Amygdala (tissue), 56 donors: Measurements from ENCODE around the gene PRKAR2B.
"Not testable (repeated sequence)": the region's sequence is repeated elsewhere in the genome, so short reads cannot be mapped to it uniquely, and the experiment has no call there.

Experiments used
- DNase-seq, 56 donors: peaks; one replicate each; lab custom pipeline; 2025; lab: John Stamatoyannopoulos, UW

PRKAR2B gene

DNA sequence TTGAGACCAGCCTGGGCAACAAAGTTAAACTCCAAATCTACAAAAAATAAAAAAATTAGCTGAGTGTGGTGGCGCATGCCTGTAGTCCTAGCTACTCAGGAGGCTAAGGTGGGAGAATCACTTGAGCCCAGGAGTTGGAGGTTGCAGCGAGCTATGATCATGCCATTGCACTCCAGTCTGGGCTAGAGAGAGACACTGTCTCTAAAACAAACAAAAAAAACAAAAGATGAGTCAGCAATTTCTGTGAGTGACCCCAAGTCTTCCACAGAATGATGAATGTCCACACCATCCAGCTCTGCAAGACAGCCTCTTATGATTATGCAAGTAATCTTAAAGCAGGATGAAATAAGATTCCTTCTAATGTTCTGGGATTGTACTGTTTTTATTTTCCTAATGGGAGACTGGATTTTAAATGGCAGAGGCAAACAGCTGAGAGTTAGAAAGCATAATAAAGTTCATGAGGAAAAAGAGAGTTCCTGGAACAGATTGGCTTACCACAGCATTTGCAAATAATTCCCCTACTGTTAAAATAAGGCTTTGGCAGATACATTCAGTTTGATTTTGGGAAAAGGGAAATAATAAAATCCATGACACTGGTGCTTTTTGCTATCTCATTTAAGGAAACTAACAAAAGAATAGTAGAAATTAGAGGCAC, 18.9 kb upstream of the PRKAR2B start:
- no peak for DNase-seq

GRCh38 chr7:107026166-107026565, 18.3 kb upstream of the PRKAR2B start:
- DNase-seq = no peak

DNA sequence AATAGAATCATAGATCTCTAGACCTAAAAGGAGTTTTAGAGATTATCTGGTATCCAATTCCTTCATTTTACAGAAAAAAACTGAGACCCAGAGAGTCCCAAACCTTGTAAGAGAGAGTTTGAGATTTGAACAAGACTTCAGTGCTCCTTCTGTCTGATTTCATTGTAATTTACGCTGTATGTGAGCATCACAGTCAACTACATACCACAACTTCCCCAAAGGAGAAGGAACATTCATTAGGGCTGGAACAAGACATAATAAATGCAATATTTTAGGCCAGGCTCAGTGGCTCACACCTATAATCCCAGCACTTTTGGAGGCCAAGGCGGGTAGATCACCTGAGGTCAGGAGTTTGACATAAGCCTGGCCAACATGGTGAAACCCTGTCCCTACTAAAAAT, 17.3 kb upstream of the PRKAR2B start:
- DNase-seq = no peak

GRCh38 chr7:107029061-107029763, 15.3 kb upstream of the PRKAR2B start:
- DNase-seq = peak in 1 of 56 donors; percentile 3

GRCh38 chr7:107029764-107030286, 14.7 kb upstream of the PRKAR2B start:
- no peak for DNase-seq

- no peak for DNase-seq
Observed at GRCh38 chr7:107032050-107032449, 12.5 kb upstream of the PRKAR2B start.

GRCh38 chr7:107032720-107033438, 11.6 kb upstream of the PRKAR2B start:
- no peak for DNase-seq

DNA sequence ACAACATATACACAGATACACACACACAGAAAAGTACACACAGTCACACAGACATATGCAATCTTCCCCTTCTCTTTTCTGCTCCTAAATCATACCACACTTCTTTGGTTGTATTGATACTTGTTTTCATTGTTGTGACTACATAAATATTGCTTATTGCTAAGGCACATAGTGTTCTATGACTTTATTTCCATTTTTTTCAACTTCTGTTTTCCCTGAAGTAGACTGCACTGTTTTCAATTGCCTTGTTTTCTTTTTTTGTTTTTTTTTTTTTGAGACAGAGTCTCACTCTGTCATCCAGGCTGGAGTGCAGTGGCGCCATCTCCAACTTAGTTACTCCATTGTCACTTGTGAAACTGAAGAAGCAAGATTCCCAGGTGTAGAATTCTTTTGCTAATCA, 10.0 kb upstream of the PRKAR2B start:
- no peak for DNase-seq

DNA sequence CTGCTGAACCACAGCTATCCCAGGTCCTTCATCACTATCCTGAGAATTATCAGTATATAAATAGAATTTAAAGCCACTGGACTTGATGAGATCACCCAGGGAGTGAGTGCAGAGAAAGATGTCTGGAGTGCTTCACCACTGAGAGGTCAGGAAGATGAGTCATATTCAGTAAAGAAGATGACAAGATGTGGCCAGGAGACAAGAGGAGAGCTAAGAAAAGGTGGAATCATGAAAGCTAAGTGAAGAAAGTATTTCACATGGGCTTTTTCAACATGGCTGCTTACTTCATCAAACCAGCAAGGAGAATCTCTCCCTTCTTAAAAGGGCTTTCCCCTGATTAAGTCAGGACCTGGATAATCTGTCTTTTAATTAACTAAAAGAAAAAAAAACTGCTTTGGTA, 9.1 kb upstream of the PRKAR2B start:
- no peak for DNase-seq

DNA sequence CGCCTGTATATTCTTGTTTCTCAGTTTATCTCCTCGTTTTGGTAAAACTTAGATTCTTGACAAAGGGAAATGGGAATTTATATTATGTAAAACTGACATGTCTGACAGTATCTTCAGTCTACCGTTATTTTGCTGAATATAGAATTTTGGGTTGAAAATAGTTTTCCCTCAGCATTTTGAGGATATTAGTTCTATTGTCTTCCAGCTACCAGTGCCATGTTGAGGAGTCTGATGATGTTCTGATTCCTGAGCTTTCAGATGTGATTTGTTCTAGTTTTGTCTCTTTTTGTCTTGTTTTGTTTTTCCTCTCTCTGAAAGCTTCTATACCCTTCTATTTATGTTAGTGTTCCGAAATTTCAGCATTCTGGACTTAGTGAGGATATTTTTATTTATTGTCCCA, 8.0 kb upstream of the PRKAR2B start:
- no peak for DNase-seq

DNA sequence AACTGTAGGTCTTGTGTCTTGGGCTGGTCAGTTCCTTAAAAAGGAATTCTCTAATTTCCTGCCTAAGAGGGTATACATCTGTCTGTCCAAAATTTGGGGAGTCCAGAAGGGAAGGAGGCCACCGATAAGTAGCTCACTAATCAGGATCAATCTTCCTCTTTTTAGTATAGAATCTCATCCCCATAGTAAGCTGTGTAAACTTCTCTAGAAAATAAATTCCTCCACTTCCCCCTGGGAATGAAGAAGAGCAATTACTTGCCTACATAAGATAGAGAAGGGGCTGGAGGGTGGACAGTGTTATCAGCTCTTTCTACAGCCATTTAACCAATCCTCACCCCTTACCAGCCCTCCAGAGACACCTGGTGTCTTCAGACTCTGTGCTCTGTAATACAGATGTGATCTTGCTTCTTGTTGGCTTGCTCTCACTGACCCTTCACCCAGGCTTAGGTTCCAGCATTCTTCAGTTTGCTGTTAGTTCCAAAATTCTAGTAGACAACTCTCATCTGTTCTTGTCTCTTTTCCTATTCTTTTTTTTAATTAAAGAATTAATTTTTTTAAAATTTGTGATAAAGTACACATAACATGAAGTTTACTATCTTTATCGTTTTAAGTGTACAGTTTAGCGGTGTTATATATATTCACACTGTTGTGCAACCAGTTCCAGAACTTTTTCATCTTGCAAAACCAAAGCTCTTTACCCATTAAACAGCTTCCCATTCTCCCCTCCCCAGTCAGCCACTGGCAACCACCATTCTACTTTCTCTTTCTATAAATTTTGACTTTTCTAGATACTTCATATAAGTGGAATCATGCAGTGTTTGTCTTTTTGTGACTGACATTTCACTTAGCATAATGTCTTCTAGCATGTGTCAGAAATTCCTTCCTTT, 6.5 kb upstream of the PRKAR2B start:
- DNase-seq = no peak

- no peak for DNase-seq
Observed at GRCh38 chr7:107039199-107039900, 5.2 kb upstream of the PRKAR2B start.

- DNase-seq = no peak
Observed at GRCh38 chr7:107041097-107041496, 3.4 kb upstream of the PRKAR2B start.

DNA sequence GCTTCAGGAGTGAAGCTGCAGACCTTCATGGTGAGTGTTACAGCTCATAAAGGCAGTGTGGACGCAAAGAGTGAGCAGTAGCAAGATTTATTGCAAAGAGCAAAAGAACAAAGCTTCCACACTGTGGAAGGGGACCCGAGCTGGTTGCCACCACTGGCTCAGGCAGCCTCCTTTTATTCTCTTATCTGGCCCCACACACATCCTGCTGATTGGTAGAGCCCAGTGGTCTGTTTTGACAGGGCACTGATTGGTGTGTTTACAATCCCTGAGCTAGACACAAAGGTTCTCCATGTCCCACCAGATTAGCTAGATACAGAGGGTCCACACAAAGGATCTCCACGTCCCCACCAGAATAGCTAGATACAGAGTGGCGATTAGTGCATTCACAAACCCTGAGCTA, 2.7 kb upstream of the PRKAR2B start:
- DNase-seq = not testable (repeated sequence)

- not testable (repeated sequence) for DNase-seq
Observed at GRCh38 chr7:107042326-107042910, 2.1 kb upstream of the PRKAR2B start.

GRCh38 chr7:107043491-107043890, 1.0 kb upstream of the PRKAR2B start:
- DNase-seq = no peak

GRCh38 chr7:107043921-107044346, 571 bp upstream of the PRKAR2B start:
- DNase-seq = no peak

- DNase-seq = peak in 9 of 56 donors; percentile 3 to 43 (median 22)
Observed at GRCh38 chr7:107045195-107045960, 873 bp downstream of the PRKAR2B start.

DNA sequence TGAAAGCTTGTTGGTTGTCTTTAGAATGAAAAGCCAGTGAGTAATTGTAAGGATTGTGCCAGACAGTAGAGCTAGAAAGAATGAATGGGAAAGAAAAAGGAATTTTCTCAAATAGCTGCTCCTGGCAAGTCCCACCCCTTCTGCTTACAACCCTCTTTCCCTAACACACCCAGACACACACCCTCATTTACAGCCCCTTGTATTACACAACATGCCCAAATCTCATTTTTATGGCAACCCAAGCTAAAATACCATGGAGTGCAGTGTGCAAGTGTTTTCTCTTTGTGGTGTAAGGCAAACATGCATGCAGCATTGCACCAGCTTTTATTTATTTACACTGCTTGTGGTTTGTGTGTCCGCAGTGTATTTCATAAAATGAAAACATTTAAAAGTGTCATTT, 1.5 kb downstream of the PRKAR2B start:
- DNase-seq = no peak
